GM12872 (cell line): ENCODE data around the gene ATP5F1B.

ENCODE experiments used
- TF ChIP-seq, protein P1 (sequence below): IDR thresholded peaks from 3 replicates; pipeline ENCODE4 v1.5.1; 2011; ENCODE audit warnings: low read depth, mild to moderate bottlenecking, low read length, moderate library complexity; ENCODE audit not compliant: insufficient read depth

The ATP5F1B gene

DNA sequence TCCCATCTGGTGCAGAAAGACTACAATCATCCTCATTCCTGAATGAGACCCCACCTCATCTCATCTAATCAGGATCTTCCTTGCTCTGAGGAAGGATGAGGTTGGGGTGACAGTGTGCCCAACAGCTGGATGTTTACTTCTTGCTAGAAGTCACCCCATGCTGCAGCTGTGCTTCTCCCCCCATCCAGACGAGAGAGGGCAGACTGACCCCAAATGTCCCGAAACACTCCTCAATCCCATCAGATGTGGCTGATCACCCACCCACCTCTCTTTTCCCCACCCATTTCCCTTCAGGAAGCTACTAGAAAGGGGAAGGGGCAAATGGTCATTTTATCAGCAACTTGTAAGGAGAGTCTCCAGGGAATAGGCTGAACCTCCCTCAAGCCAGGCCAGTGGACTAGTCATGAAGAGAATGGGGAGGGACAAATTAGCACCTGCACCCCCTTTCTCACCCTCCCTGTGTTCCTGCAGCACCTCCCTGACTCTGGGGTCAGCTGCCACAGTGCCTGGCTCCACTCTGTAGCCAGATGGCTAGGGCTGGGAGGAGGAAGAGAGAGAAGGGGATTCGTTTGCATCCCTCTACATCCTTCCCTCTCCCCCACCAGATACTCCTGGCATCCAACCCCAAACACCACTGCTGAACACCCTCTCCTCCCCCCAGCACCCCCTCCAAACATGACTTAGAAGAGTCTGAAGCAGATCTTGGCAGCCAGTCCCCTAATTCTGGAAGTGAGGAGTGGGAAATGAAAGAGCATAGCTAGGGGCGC lies 12.9 kb downstream of the ATP5F1B start:
- TF ChIP-seq, protein P1, sequence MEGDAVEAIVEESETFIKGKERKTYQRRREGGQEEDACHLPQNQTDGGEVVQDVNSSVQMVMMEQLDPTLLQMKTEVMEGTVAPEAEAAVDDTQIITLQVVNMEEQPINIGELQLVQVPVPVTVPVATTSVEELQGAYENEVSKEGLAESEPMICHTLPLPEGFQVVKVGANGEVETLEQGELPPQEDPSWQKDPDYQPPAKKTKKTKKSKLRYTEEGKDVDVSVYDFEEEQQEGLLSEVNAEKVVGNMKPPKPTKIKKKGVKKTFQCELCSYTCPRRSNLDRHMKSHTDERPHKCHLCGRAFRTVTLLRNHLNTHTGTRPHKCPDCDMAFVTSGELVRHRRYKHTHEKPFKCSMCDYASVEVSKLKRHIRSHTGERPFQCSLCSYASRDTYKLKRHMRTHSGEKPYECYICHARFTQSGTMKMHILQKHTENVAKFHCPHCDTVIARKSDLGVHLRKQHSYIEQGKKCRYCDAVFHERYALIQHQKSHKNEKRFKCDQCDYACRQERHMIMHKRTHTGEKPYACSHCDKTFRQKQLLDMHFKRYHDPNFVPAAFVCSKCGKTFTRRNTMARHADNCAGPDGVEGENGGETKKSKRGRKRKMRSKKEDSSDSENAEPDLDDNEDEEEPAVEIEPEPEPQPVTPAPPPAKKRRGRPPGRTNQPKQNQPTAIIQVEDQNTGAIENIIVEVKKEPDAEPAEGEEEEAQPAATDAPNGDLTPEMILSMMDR = no peak

DNA sequence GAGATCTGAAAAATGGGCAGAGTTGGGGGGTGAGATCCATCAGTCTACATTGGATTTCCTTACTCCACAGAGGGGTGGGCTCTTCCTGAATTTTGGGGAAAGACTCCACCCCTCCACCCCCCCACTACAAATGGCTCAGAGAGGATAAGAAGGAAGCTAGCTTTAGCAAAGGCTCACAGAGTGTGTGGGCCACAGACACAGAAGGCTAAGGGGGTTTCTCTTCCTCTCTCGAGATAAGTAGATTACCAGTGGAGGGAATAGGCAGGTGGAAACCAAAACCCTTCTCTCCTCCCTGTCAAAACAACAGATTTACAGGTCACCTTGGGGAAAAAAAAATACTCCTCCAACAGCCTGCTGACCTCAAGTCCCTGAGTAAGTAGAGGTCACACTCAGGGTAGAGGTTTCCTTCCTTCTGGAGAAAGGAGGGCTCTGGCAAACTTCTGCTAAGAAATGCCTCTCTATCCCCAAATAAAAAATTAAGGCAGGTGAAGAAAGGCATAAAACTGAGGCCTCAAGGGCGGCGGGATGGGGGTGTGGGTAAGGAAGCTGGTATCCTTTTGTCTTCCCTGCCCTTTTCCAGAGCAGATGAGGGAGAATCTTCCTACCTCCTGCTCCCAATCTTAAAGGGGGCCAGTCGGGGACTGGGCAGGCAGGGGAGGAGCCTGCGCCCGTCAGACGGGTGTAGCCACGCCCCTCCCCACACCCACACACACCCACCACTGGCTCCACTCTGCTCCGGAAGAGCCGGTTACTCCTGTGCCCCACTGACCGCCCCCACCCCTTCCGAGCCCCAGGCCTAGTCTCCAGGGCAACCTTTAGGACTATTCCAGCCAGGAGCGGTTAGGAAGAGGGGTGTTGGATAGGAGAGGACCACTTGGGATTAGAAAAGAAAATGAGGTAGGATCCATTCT lies 13.7 kb downstream of the ATP5F1B start:
- TF ChIP-seq, protein P1 = no peak

DNA sequence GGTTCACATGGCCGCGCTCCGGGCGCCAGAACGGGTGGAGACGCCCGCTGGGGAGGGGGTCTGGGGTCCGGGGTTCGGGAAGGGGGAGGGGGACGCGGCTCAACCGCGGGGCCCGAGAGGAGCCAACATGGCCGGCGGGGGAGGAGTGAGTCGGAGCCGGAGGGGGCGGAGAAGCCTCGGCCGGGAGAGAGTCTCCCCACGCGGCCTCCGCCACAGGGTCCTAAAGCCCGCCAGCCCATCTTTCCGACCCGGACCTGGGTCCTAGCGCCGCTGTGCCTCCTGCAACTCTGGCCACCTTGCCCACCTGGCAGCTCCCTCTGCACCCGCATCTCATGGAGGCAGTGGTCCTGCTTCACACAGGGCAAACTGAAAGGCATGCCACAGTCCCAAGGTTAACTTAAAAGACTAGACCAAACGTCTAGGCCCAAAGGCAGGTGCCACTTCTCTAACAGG lies 15.6 kb downstream of the ATP5F1B start, which contains the start of gene BAZ2A:
Gene BAZ2A, minus strand, starts transcription at position 147 of the 453 bp plus-strand sequence. CDS start 12,796 bp downstream, outside the sequence.
- TF ChIP-seq, protein P1 = no peak

DNA sequence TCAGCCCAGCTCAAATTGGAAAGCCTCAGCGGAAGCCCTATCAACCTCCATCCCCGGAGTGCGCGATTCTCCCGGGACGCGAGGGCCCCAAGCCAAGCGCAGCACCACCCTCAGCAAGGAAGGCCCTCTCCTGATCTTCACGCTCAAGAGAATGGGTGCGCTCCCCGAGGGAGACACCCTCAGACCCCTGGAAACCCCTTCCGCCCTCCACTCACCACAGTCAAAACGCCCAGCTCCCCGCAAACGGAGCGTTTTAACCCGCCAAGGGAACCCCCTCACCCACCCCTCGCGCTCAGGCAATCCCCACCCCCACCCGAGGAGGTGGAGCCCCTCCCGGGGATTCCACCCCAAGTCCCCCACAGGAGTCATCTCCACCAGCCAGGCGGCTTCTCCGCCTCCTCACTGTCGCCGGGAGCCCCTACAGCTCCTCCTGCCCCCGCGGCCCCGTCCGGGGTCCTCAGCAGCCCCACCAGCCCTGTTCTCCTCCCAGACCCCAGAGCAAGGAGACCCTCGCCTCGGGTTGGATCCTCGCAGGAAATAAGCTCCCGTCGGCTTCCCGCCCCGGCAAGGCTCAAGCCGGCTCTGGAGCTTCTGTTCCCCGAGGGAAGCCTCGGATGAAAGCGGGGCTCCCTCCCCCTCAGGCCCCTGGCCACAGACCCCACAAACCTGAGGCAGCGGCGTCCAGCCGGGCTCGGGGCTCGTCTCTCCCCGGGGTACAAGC lies 16.2 kb downstream of the ATP5F1B start:
- TF ChIP-seq, protein P1 = no peak

DNA sequence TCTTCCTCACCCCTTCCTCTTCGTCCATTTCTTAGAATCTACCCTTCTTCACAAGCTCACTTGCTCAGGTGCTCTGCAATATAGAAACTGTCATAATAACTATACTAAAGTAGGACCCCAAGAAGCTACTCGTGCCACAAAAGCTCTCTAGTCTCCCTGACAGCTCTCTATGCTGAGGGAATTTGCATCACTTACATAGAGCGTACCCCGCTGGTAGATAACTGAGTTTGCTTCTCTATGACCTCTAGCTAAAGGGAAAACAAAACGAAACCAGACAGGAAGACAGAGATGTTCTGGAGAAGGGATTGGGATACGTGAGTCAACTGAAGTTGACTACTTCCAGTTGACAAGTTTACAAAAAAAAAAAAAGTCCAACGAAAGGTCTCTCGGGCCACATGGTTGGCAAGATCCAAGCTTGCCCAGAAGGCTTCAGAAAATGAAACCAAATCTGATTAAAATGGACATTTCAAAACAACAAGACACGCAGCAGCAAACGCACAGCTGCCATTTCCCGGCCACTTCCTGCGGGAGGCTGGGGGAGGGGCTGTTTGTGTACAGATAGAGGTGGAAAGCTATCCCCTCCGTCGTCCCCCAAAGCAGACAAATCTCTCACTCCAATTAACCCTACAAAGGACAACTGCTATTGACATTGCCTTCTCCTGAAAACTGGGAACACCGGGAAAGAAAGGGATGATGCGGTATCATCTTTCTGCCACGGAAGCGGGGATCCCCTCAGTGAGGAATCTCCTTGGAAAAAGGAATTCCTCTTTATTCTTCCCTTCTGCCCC lies 16.9 kb downstream of the ATP5F1B start:
- TF ChIP-seq, protein P1 = no peak

DNA sequence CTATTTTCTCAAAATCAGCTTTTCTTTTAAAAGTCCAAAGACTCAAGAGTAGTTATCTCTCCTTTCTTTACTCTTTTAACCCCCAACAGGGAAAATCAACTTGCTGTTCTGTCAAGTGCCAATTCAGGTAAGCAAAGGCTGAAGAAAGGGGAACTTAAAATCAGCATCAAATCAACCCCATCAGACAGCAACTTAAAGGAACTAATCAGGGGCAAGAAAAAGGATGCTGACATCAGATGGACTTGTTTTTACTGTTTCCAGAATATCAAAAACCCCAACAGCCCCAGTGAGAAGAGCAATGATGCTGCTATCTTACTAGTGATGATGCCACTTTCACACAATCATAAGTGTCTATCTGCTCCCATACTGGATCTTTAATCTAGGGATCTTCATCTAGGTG lies 19.1 kb downstream of the ATP5F1B start:
- TF ChIP-seq, protein P1 = no peak
